ENCODE data around the gene TP53INP2.

TP53INP2 gene

GRCh38 chr20:34732523-34732922, 28.4 kb downstream of the TP53INP2 start:
- DNase-seq: no peak

GRCh38 chr20:34736106-34736735, 32.1 kb downstream of the TP53INP2 start:
- DNase-seq: no peak

- no peak for DNase-seq
Observed at GRCh38 chr20:34743039-34743438, 38.9 kb downstream of the TP53INP2 start.

- no peak for DNase-seq
Observed at GRCh38 chr20:34744340-34744739, 40.2 kb downstream of the TP53INP2 start.

- no peak for DNase-seq
Observed at GRCh38 chr20:34744847-34745246, 40.7 kb downstream of the TP53INP2 start.

GRCh38 chr20:34746674-34747073, 42.5 kb downstream of the TP53INP2 start:
- DNase-seq: no peak

- DNase-seq: no peak
Observed at GRCh38 chr20:34747479-34747878, 43.3 kb downstream of the TP53INP2 start.

- DNase-seq: no peak
Observed at GRCh38 chr20:34748709-34749108, 44.6 kb downstream of the TP53INP2 start.

GRCh38 chr20:34750484-34750883, 46.3 kb downstream of the TP53INP2 start:
- DNase-seq: no peak

GRCh38 chr20:34751453-34751852, 47.3 kb downstream of the TP53INP2 start:
- no peak for DNase-seq

GRCh38 chr20:34753706-34754461, 49.7 kb downstream of the TP53INP2 start:
- no peak for DNase-seq

- no peak for DNase-seq
Observed at GRCh38 chr20:34754611-34755010, 50.5 kb downstream of the TP53INP2 start.

- DNase-seq: no peak
Observed at GRCh38 chr20:34755367-34755766, 51.2 kb downstream of the TP53INP2 start.

- DNase-seq: no peak
Observed at GRCh38 chr20:34762031-34762555, 57.9 kb downstream of the TP53INP2 start.
